Loucy (cell line): Measurements from ENCODE around the gene USH1C.

ENCODE experiments used
- H2AFZ ChIP-seq: fragments of 200-600 bp; sonication (generic); 2 replicates; pipeline ENCODE4 v1.6.0; 2016; ENCODE audit warnings: antibody characterized with exemption, mild to moderate bottlenecking, low read length, moderate library complexity
- H3F3A ChIP-seq: fragments of 200-600 bp; 2 replicates; pipeline ENCODE4 v1.6.0; 2016; ENCODE audit warnings: antibody characterized with exemption, low read depth, mild to moderate bottlenecking
- H3K27me3 ChIP-seq: fragments of 200-600 bp; sonication (generic); 2 replicates; pipeline ENCODE4 v1.6.1; 2014; ENCODE audit warnings: low read length, mild to moderate bottlenecking; ENCODE audit not compliant: insufficient read depth, poor library complexity, severe bottlenecking
- H3K36me3 ChIP-seq: fragments of 200-600 bp; sonication (generic); 2 replicates; pipeline ENCODE4 v1.6.1; 2016; ENCODE audit warnings: low read length; ENCODE audit not compliant: insufficient read depth
- H3K4me1 ChIP-seq: fragments of 200-600 bp; sonication (generic); 2 replicates; pipeline ENCODE4 v1.5.1; 2014; ENCODE audit warnings: low read length, mild to moderate bottlenecking; ENCODE audit not compliant: insufficient read depth, poor library complexity, severe bottlenecking
- H3K4me2 ChIP-seq: fragments of 200-600 bp; sonication (generic); 2 replicates; pipeline ENCODE4 v1.6.0; 2014; ENCODE audit warnings: antibody characterized with exemption, low read length, low read depth, mild to moderate bottlenecking; ENCODE audit not compliant: poor library complexity, severe bottlenecking
- H3K4me3 ChIP-seq: fragments of 200-600 bp; sonication (generic); 2 replicates; pipeline ENCODE4 v1.5.1; 2014; ENCODE audit warnings: low read length, mild to moderate bottlenecking, mixed read lengths; ENCODE audit not compliant: poor library complexity, severe bottlenecking
- H3K79me2 ChIP-seq: fragments of 200-600 bp; sonication (generic); 2 replicates; pipeline ENCODE4 v1.6.1; 2014; ENCODE audit warnings: low read length; ENCODE audit not compliant: insufficient read depth
- H3K9ac ChIP-seq: fragments of 200-600 bp; sonication (generic); 2 replicates; pipeline ENCODE4 v1.6.0; 2014; ENCODE audit warnings: mild to moderate bottlenecking, low read depth, low read length, moderate library complexity; ENCODE audit not compliant: poor library complexity, severe bottlenecking
- H3K9me2 ChIP-seq: fragments of 200-600 bp; sonication (generic); replicated peaks from 2 replicates; pipeline ENCODE4 v1.6.1; 2016; ENCODE audit warnings: low read depth, low read length, mixed read lengths
- H3K9me3 ChIP-seq: fragments of 200-600 bp; sonication (generic); 2 replicates; pipeline ENCODE4 v1.6.1; 2014; ENCODE audit warnings: mild to moderate bottlenecking, antibody characterized with exemption, low read length, low read depth; ENCODE audit not compliant: insufficient read depth
- H4K20me1 ChIP-seq: fragments of 200-600 bp; sonication (generic); 2 replicates; pipeline ENCODE4 v1.6.0; 2014; ENCODE audit warnings: antibody characterized with exemption, low read length, mild to moderate bottlenecking; ENCODE audit not compliant: insufficient read depth, poor library complexity, severe bottlenecking
- EZH2phosphoT487 ChIP-seq: fragments of 200-600 bp; IDR thresholded peaks from 2 replicates; pipeline ENCODE4 v1.6.1; 2018; ENCODE audit warnings: antibody characterized with exemption, mild to moderate bottlenecking, moderate library complexity, borderline replicate concordance
- TF ChIP-seq, protein P1 (sequence below): fragments of 200-600 bp; sonication (generic); conservative IDR thresholded peaks from 2 replicates; pipeline ENCODE4 v1.5.1; 2014; ENCODE audit warnings: mild to moderate bottlenecking, antibody characterized with exemption, low read length

Gene USH1C

DNA sequence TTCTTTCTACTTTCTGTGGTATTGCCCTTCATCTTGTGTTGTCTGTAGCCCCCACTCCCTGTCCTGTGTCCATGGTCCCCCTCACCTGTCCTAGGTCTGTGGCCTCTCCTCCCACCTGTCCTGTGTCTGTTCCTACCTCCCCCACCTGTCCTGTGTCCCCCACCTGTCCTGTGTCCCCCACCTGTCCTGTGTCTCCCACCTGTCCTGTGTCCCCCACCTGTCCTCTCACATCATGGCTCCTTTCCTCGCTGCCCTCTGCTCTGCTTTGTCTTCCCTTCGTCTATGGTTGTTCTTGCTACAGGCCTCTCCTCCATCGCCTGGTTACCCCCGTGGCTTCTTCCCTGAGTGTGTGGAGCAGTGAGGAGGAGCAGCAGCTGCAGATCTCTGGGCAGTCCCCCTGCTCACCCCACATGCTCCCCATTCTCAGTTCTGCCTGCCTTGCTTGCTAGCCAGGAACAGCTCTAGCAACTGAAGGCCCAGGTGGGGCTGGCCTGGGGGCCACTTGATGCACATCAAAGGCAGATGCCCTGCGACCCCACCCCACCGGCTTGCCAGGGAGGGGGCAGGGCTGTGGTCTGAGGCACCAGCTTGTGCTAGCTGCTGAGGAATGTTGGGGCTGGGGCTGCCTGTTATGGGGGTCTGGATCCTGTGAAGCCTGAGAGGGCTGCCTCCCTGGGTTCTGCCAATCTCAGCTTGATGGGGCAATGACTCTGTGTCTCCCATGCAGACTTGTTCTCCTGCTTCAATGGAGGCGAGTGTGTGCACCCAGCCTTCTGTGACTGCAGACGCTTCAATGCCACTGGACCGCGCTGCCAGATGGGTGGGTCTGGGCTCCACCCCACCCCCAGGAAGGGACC lies 8.4 kb upstream of the USH1C start:
- Histone ChIP-seq H4K20me1 (no peaks in the 10 kb centered on the region), H3F3A (no peaks in the 10 kb centered on the region), H3K9me2 (no peaks in the 10 kb centered on the region), H3K4me1 (peaks cover 11% of the 10 kb centered on the region), H3K9me3 (no peaks in the 10 kb centered on the region), H3K4me2 (no peak overlapping the region), H3K4me3 (no peak overlapping the region), H3K9ac (no peak overlapping the region), H3K27me3 (no peaks in the 10 kb centered on the region), H3K79me2 (no peaks in the 10 kb centered on the region), H3K36me3 (no peaks in the 10 kb centered on the region), H2AFZ (no peak overlapping the region)
- TF ChIP-seq EZH2phosphoT487 = no peak
- TF ChIP-seq, protein P1, sequence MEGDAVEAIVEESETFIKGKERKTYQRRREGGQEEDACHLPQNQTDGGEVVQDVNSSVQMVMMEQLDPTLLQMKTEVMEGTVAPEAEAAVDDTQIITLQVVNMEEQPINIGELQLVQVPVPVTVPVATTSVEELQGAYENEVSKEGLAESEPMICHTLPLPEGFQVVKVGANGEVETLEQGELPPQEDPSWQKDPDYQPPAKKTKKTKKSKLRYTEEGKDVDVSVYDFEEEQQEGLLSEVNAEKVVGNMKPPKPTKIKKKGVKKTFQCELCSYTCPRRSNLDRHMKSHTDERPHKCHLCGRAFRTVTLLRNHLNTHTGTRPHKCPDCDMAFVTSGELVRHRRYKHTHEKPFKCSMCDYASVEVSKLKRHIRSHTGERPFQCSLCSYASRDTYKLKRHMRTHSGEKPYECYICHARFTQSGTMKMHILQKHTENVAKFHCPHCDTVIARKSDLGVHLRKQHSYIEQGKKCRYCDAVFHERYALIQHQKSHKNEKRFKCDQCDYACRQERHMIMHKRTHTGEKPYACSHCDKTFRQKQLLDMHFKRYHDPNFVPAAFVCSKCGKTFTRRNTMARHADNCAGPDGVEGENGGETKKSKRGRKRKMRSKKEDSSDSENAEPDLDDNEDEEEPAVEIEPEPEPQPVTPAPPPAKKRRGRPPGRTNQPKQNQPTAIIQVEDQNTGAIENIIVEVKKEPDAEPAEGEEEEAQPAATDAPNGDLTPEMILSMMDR = no peak

GRCh38 chr11:17552041-17552355 lies 7.8 kb upstream of the USH1C start:
- no peak overlapping the region for H3K9ac ChIP-seq
- no peak for TF ChIP-seq EZH2phosphoT487
- TF ChIP-seq, protein P1 = no peak
- H4K20me1 ChIP-seq = no peaks in the 10 kb centered on the region
- H3K27me3 ChIP-seq = no peaks in the 10 kb centered on the region
- H3K9me3 ChIP-seq = no peaks in the 10 kb centered on the region
- no peak overlapping the region for H3K4me2 ChIP-seq
- no peaks in the 10 kb centered on the region for H3F3A ChIP-seq
- H3K4me3 ChIP-seq = no peak overlapping the region
- no peaks in the 10 kb centered on the region for H3K79me2 ChIP-seq
- H2AFZ ChIP-seq = no peak overlapping the region
- peaks cover 11% of the 10 kb centered on the region for H3K4me1 ChIP-seq
- H3K36me3 ChIP-seq = no peaks in the 10 kb centered on the region
- no peaks in the 10 kb centered on the region for H3K9me2 ChIP-seq

GRCh38 chr11:17551347-17552040 lies 7.3 kb upstream of the USH1C start:
- H3K4me2 ChIP-seq = no peak overlapping the region
- H3F3A ChIP-seq = no peaks in the 10 kb centered on the region
- H2AFZ ChIP-seq = no peak overlapping the region
- H3K4me1 ChIP-seq = peaks cover 11% of the 10 kb centered on the region
- TF ChIP-seq, protein P1 = no peak
- TF ChIP-seq EZH2phosphoT487 = no peak
- H3K27me3 ChIP-seq = no peaks in the 10 kb centered on the region
- no peaks in the 10 kb centered on the region for H3K9me2 ChIP-seq
- no peaks in the 10 kb centered on the region for H3K79me2 ChIP-seq
- no peaks in the 10 kb centered on the region for H4K20me1 ChIP-seq
- H3K4me3 ChIP-seq = no peak overlapping the region
- H3K9ac ChIP-seq = no peak overlapping the region
- H3K9me3 ChIP-seq = no peaks in the 10 kb centered on the region
- H3K36me3 ChIP-seq = no peaks in the 10 kb centered on the region
